Testis (tissue), 3 donors: ENCODE measurements around the gene RFT1. TPM values are rescaled to one million over a fixed set of nuclear protein-coding genes. Genes with fewer than 3 reads are reported as not detected.
"Not testable (repeated sequence)": the region's sequence is repeated elsewhere in the genome, so short reads cannot be mapped to it uniquely, and the experiment has no call there.

ENCODE experiments used
- DNase-seq: peaks from one replicate; pipeline ENCODE4 v3.0.0-alpha.2; 2019
- H3K27ac ChIP-seq, 2 donors: fragments of 200-600 bp; sonication (generic); one replicate each; pipeline ENCODE4 v1.5.1; 2019
- H3K27me3 ChIP-seq: fragments of 200-600 bp; sonication (generic); one replicate; pipeline ENCODE4 v1.5.1; 2019
- H3K36me3 ChIP-seq: fragments of 200-600 bp; sonication (generic); one replicate; pipeline ENCODE4 v1.5.1; 2017; ENCODE audit warnings: low read depth; ENCODE audit errors: missing control alignments
- H3K4me1 ChIP-seq: fragments of 200-600 bp; sonication (generic); one replicate; pipeline ENCODE4 v1.5.1; 2019
- H3K4me3 ChIP-seq, 2 donors: fragments of 200-600 bp; sonication (generic); one replicate each; pipeline ENCODE4 v1.5.1; 2017 to 2019
- H3K9me3 ChIP-seq: fragments of 200-600 bp; sonication (generic); one replicate; pipeline ENCODE4 v1.5.1; 2017
- CTCF ChIP-seq, 3 experiments: fragments of 450-650 bp in 2 of 3; fragments of 200-600 bp in 1 of 3; sonication (generic) in 1 of 3; IDR thresholded peaks; one replicate each; pipeline ENCODE4 v1.5.1; 2016 to 2019; ENCODE audit warnings: antibody characterized with exemption in 3 of 3, mild to moderate bottlenecking in 2 of 3, moderate library complexity in 1 of 3
- POLR2A ChIP-seq: fragments of 450-650 bp; IDR thresholded peaks from one replicate; pipeline ENCODE4 v1.6.1; 2017; ENCODE audit warnings: antibody characterized with exemption, mild to moderate bottlenecking, moderate library complexity
- WGBS, 2 donors: methylation state at CpG; one replicate each; pipeline ENCODE4 v1.1.5; 2018; 5-methylcytosine and 5-hydroxymethylcytosine counted together
- intact Hi-C: fragments of 100-400 bp; cut with DNase I; formaldehyde crosslinking; loops from one replicate; pipeline ENCODE4 v1.15.1; 2023; ENCODE audit warnings: low total_unique reads
- polyA plus RNA-seq: library from polyadenylated mRNA; stranded (reverse); fragments of 350-450 nt; fragmentation: Illumina TruSeq; extraction: RNeasy Lipid Tissue Mini Kit (QIAGEN cat#74804); gene quantifications from one replicate; pipeline ENCODE4 v1.2.3, GENCODE V29; 2014; ENCODE audit warnings: low read depth, low replicate concordance; ENCODE audit not compliant: insufficient read depth
- total RNA-seq, 2 donors: library from RNA; depleted of rRNA; stranded (reverse); fragments of >200 nt; gene quantifications; one replicate each; pipeline ENCODE4 v1.2.3, GENCODE V29; 2016

Gene RFT1
- total and polyA plus RNA-seq, 3 donors from 2014 or later = 27.2 to 36.8 (median 33.9) TPM

- Histone ChIP-seq H3K27me3 (no peaks in the 10 kb centered on the region), H3K27ac (no peak overlapping the region), H3K4me1 (no peaks in the 10 kb centered on the region), H3K4me3 (no peak overlapping the region), H3K36me3 (no peaks in the 10 kb centered on the region), H3K9me3 (no peaks in the 10 kb centered on the region)
- WGBS, 2 donors = 40 to 51% methylated on average over 6 of the region's 6 CpGs
- intact Hi-C loops = no loop called here
- no peak for TF ChIP-seq POLR2A
- DNase-seq = no peak
These were observed 23.7 kb upstream of the RFT1 start for GRCh38 chr3:53153980-53154379.

GRCh38 chr3:53153264-53153823 is 23.1 kb upstream of the RFT1 start:
- intact Hi-C loops = no loop called here
- no peak overlapping the region for H3K27ac ChIP-seq
- H3K27me3 ChIP-seq = no peaks in the 10 kb centered on the region
- DNase-seq = no peak
- no peaks in the 10 kb centered on the region for H3K4me1 ChIP-seq
- WGBS, 2 donors = 75 to 78% methylated on average over 3 of the region's 3 CpGs
- TF ChIP-seq CTCF (IDR thresholded peaks at IDR 0.05) (no peak), POLR2A (no peak)
- no peak overlapping the region for H3K4me3 ChIP-seq
- no peaks in the 10 kb centered on the region for H3K36me3 ChIP-seq
- no peaks in the 10 kb centered on the region for H3K9me3 ChIP-seq

- Histone ChIP-seq H3K27ac (no peak overlapping the region), H3K4me3 (no peak overlapping the region), H3K9me3 (no peaks in the 10 kb centered on the region), H3K4me1 (no peaks in the 10 kb centered on the region), H3K27me3 (no peaks in the 10 kb centered on the region), H3K36me3 (no peaks in the 10 kb centered on the region)
- no peak for DNase-seq
- intact Hi-C loops = no loop called here
- 84 to 88% methylated on average over 10 to 20 of the region's 20 CpGs for WGBS, 2 donors
- TF ChIP-seq CTCF (IDR thresholded peaks at IDR 0.05) (no peak), POLR2A (no peak)
These were observed 21.8 kb upstream of the RFT1 start for GRCh38 chr3:53151870-53152660.

GRCh38 chr3:53151465-53151864 is 21.2 kb upstream of the RFT1 start:
- Histone ChIP-seq H3K36me3 (no peaks in the 10 kb centered on the region), H3K4me1 (no peaks in the 10 kb centered on the region), H3K27me3 (no peaks in the 10 kb centered on the region), H3K27ac (no peak overlapping the region), H3K4me3 (no peak overlapping the region), H3K9me3 (no peaks in the 10 kb centered on the region)
- no peak for TF ChIP-seq POLR2A
- no peak for TF ChIP-seq CTCF (IDR thresholded peaks at IDR 0.05)
- DNase-seq = no peak
- intact Hi-C loops = no loop called here
- 79 to 91% methylated on average over 3 to 5 of the region's 5 CpGs for WGBS, 2 donors

GRCh38 chr3:53151086-53151438 is 20.8 kb upstream of the RFT1 start:
- WGBS, 2 donors = 93 to 96% methylated on average over 9 of the region's 9 CpGs
- H3K9me3 ChIP-seq, DNase-seq, H3K4me3 ChIP-seq, H3K4me1 ChIP-seq, intact Hi-C loops, H3K36me3 ChIP-seq, H3K27me3 ChIP-seq, H3K27ac ChIP-seq: not testable (repeated sequence)
